GM18909 (cell line): Measurements from ENCODE around the gene LDB2.
"Not testable (repeated sequence)": the region's sequence is repeated elsewhere in the genome, so short reads cannot be mapped to it uniquely, and the experiment has no call there.

ENCODE experiments used
- ATAC-seq: cut with Tn5 transposase; IDR thresholded peaks from one replicate; pipeline ENCODE4 v1.9.1; 2021; ENCODE audit warnings: mild to moderate bottlenecking; ENCODE audit not compliant: unreplicated experiment, poor library complexity

The LDB2 gene

DNA sequence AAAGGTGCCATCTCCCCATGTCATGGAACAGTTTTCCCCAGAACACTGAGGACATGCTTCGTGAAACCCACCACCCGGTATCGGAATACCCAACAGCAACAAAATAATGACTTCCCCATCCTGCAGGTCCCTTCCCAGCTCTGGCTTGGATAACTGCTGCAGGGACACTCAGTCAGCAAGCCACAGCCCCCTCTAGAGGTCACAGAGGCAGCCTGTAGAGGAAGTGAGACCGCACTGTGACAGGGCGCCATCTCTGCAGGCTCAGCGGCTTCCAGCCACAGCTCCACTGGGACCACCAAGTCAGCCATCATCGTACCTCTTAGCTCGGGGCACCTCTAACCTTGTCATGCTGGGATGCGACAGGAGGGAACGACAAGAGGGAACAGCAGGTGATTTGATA lies 315.9 kb downstream of the LDB2 start:
- no peak for ATAC-seq

DNA sequence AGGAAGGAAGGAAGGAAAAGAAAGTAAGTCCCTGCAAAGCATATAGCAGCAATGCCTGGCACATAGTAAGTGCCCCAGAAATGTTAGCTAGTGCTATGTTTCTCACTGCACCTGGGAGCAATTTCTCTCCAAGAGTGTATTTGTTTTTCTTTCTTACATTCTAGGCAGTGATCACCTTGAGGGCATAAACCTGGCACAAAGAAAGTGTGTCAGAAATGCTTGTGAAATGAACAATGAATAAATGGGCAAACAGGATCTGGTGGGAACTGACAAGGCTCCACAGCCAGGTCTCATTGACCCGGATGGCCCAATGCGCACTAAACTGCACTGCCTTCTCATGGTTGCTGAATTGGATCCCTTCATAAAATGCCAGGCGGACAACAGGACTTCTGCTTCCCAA lies 316.4 kb downstream of the LDB2 start:
- ATAC-seq = no peak

DNA sequence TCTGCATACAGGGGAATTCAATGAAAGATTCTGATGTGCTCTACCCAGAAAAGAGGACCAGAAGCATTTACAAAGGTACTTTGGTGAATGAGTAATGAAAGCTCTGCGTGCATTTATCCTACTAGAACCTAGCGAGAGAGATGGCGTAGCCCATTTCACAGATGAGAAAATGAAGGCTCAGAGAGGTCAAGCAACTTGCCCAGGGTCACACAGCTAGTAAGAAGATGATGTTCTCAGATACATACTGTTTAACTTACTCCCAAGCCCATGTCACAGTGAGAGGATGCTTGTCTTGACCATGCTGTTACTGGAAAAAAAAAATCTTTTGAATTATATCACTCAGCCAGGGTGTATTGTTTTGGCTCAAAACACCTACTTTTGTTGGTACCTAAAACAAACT lies 317.3 kb downstream of the LDB2 start:
- no peak for ATAC-seq

DNA sequence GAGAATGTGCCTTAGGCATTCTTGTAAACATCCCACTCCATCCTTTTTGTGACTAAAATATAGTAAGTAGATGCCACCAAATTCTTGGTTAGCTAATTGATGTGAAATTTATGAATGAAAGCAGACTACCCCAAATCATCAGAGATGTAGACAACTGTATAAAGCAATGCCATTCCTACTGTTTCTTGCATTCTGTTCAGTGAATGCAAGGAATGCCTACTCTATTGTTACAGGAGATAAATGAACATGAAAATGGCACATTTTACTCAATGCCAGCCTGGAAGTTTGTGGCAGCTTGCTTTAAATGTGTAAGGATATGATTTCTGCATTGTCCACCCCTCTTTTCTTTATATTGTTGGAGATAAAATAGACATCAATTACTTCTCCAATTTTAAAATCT lies 317.9 kb downstream of the LDB2 start:
- ATAC-seq = no peak

DNA sequence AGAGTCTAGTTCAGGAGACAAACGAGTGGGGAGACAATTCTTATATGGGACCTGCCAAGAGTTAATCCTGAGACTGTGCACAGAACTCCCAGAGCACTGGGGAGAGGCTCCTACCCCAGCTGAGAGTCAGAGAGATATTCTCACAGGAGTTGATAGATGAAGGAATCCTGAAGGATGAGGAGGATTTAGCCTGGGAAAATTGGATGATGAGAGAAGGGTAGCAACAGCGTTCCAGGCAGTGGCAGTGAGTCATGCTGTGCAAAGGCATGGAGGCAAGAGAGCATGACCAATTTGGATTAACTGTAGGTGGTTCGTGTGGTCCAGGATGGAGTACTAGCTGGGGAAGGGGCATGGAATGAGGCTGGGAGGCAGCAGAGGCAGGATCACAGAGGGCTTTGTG lies 318.6 kb downstream of the LDB2 start:
- ATAC-seq = no peak

DNA sequence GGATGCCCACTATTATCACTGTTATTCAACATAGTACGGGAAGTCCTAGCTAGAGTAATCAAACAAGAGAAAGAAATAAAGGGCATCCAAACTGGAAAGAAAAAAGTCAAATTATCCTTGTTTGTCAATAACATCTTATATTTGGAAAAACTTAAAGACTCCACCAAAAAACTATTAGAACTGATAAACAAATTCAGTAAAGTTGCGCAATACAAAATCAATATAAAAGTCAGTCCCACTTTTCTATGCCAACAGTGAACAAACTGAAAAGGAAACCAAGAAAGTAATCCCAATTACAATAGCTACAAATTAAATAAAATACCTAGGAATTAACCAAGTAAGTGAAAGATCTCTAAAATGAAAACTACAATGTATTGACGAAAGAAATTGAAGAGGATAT lies 321.3 kb downstream of the LDB2 start:
- no peak for ATAC-seq

DNA sequence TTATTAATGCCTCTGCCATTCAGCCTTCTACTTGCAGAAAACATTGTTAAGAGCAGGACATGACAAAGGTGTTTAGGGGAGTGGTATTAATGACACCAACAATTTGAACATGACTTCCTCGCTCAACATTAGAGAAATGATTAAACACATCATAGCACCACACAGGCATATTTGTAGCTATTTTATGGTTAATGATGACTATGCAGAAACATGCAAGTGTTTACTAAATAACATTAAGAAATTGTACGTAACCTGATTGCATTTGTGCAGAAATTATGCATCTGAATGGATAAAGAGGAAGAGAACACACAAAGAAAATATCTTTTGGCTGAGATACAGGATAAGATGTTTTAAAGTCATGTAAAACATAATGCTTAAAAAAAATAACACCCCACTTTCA lies 323.5 kb downstream of the LDB2 start:
- no peak for ATAC-seq

DNA sequence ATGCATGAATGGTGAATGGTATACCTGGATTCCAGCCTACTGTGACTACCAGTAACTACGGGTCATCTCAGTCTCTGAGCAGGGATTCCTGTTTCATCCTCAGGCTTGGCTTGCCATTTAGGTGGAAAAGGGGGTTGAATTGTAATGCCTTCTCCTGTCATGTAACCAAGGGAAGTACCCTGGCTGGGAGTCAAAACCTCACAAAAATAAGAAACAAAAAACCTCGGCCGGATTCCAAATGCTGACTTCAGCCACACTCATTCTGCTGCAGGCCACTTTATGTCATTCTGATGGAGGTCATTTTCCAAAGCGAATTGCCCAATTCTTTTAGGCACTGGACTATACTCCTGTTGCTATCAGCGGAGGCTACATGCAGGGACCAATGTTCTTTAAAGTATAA lies 324.7 kb downstream of the LDB2 start:
- no peak for ATAC-seq

DNA sequence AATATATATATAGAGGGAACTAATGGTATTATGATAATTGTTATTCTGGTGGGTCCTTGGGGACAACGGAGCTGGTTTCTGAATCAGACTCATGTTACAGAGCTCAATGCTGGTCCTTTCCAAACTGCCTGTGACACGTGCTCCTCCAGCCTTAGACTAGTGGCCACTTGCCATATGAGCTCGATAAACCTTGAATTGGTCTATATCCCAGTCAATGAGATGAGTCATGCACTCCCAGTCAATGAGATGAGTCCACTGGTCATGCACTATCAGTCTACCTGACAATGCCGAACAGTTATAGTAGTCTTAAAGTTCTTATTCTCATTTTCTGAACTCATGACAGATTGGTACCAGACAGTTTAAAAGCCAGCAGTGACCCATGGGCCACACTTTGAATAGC lies 325.2 kb downstream of the LDB2 start:
- ATAC-seq = no peak

DNA sequence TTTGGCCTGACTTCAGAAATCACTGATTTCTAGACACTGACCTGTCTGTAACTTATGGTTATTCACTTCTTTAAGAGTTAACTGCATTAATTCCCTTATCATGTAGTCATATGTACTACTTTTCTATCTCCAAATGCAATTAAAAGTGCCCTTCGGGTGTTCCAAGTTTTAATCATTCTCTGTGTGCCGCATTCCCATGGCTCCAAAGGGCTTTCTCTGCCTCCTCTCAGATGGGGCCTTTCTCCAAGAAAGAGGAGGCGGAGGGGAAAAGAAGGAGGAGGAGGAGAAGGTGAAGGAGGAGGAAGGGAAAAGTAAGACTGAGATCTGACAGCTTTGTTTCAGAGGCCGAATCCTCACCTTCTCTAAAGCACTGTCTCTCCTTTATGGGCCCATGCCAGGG lies 325.8 kb downstream of the LDB2 start:
- no peak for ATAC-seq

DNA sequence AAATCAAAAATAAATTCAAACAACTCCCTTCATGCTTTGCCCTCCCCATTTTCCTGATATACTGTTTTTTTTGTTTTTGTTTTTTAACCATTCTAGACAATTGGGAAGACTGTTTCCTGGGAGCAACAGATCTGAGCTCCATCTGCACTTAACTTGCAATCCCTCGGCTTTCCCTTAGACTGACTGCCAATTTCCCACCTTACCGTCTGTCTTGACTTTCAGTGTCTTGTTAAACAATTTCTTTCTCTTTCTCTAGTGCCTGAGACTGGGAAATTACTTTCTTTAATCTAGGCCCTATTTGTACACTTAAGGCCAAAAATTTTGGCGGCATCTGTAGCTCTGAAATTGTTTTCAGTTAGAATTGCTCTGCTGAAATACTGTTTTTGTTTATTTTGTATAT lies 326.3 kb downstream of the LDB2 start:
- ATAC-seq = no peak

DNA sequence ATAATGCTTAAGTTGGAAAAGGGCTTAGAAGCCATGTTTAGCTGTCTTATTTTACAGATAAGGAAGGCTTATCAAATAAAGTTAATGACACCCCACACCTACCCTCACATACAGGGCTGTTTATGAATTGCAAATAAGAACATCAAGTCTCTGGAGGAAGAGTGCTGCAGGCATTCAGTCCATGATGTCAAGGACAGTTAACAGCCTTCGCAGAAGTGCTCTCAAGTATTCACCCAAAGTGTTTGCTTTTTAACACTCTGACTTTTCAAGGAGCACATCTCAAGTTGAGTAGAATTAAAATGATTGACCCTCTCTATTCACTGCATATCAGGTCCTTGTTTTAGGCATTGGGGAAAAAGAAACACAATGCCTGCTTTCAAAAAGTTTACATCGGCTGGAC lies 328.7 kb downstream of the LDB2 start:
- ATAC-seq = no peak

DNA sequence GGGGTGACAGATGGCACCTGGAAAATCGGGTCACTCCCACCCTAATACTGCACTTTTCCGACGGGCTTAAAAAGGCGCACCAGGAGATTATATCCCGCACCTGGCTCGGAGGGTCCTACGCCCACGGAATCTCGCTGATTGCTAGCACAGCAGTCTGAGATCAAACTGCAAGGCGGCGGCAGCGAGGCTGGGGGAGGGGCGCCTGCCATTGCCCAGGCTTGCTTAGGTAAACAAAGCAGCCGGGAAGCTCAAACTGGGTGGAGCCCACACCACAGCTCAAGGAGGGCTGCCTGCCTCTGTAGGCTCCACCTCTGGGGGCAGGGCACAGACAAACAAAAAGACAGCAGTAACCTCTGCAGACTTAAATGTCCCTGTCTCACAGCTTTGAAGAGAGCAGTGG lies 341.1 kb downstream of the LDB2 start:
- not testable (repeated sequence) for ATAC-seq

DNA sequence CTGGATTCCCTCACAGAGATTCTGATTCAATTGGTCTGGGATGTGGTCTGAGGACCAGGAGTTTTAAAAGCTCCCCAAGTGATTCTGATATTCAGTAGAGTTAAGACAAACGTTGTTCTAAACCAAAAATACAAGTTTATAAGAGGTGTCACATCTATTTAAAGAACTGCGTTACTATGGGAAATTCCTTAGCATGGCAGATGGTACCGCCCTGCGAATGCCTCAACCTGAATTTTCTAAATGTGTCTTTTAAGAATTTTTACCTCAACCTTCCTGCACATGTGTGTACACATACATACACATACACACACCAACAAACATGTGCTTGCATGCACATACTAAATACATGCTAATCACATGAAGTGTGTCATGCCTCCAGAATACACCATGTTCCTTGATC lies 343.3 kb downstream of the LDB2 start:
- ATAC-seq = no peak

DNA sequence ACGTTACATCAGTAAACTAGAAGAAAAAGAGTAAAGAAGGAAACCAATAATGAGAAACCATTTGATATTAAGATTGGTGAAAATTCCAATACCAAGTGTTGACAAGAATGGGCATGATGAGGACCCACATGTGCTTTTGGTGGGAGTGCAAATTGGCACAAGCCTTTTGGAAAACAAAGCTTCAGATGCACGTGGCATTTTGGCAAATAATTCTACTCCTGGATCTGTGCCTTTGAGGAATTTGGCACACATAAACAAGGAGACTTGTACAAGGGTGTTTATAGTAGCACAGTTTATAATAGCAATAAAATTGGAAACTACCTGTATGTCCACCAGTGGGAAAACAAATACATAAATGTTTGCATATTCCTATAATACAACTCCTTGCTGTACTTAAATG lies 347.9 kb downstream of the LDB2 start:
- no peak for ATAC-seq

DNA sequence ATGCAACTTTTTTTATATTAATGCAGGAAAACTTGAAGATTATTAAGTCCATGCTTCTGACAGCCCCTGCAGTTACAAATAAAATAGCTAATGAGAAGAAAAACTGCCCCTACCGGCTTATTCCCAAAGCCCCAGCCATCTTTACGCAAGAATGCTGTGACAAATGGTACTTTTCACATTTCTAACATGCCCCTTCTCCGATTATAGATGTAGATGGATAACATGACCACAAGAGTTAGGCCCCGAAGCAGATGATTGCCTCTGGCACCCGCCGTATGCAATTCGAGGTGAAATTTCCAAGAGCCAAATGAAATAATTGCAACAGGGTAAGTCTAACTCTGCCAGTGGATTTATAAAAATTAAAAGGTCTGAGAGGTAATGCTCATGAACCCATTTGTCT lies 352.8 kb downstream of the LDB2 start:
- no peak for ATAC-seq

DNA sequence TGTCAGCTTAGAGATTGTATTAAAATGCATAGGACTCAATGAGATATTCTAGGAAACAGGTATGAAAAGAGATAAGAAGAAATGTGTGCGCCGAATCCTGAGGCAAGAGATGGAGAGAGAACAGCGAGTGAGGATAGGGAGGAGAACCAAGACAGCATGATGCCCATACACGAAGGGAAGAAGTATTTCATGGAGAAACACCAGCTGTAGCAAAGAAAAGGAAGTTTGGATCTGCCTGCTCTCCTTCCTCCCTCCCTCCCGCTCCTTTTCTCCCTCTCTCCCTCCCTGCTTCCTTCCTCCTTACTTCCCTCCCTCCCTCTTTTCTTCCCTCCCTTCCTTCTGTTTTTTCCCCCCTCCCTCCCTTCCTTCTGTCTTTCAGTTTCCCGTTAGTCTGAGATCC lies 353.6 kb downstream of the LDB2 start:
- ATAC-seq = no peak

DNA sequence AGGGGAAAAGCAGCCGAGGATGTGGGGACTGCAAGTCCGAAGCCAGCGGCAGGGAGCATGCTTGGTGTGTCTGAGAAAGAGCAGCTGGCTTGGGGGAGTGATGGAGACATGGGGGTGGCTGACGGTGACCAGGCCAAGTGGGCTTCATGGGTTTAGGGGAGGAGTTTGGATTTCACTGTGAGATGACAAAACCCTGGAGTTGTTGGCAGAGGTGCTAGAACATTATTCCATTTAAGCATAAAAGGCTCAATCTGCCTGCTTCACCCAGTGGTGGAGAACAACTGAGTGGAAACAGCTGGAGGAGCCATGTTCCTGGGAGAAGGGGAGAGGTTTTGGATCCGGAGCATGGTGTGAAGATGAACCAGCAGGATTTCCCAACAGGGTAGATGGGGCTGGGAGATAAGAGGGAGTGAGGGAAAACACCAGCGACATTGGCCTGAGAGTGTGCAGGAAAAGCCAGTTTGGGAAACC lies 354.2 kb downstream of the LDB2 start:
- ATAC-seq = no peak

DNA sequence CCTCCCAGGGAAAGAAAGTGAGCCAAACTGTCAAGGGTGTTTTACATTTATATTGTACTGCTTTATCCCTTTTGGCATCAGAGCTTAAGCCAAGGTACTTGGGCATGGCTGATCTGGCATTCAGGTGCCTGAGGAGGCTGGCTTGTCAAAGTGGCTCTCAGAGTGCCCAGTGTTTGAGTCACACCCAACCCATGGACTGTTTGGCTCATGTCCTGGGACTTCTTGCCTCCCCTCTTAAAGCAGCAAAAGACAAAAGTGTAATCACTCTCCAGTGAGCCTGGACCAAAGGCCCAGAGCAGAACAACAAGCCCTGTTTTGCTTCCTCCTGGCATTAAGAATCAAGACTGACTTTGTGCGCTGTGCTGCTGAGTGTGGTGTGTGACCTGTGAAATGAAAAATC lies 360.5 kb downstream of the LDB2 start:
- ATAC-seq = no peak

DNA sequence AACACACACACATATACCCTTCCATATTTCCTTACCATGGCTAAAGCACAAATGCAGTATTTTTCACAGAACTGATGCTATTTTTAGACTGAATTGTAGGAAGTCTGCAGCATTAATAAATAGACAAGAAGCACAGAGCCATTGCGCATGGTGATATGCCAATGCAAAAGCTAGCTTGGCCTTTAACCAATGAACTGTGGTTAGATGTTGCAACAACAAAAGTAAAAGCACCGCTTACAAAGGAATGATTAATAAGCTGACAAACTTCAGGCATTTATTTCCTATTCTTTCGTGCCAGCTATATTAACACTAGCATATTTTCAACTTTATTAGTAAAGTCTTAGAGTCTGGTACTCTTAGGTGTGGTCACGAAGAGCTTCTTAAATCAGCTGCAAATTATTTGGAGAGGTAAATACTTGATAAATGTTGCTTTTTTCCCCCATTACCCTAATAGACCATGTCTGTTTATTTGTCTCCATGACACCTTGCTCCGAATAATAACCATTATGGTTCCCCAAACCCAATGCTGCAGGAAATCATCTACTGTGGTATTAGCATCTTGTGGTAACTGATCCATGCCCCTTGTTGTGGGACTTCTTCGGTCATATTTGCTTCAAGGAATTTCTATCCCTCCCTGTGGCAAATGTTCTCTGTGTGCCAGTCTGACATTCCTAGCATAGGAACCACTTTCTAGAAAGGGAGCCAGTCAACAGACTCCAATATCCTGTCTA lies 366.0 kb downstream of the LDB2 start:
- no peak for ATAC-seq

DNA sequence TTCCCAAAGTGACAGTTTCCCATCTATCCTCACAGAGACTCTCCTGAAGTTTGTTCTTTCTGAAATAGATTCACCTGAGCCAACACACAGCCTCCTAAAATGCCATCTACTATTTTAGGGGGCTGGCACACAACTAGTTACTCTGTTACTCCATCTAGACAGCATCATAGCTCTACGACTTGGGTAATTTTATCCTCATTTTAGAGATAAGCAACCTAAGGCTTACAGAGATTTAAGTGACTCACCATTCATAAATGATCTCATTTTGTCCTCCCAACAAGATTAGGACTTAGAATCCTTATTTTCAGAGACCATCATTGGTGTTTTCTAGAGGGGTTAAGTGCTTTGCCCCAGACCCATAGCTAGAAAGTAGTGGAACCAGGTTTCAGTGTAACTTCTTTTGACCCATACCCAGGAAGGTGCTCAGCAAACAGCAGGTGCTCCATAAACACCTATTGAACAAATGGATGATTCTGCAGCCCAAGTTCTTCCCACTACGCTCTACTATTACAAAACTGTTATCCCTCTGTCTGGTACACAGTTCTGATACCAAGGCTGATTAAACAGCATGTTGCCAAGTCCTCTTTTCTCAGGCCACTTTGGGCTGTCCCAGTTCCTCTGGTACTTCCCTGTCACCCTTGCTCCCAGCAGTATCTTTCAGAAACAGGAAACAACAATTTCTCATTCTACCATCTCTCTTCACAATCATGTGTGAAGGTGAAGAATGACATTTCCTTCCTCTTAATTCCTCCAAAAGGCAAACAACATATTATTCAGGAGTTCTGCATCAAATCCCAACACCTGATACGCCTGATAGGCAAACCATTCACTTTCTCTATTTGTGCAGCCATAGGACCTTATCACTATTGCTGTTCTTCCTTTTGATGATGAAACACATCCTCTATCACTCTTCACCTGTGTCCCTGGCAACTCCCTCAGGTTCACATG lies 367.5 kb downstream of the LDB2 start:
- no peak for ATAC-seq
